ENCODE data around the gene COQ7. TPM values are rescaled to one million over a fixed set of nuclear protein-coding genes. Genes with fewer than 3 reads are reported as not detected.
A peak's percentile ranks its signal among the peaks of the same experiment; 100 is the strongest.

The COQ7 gene
- total and polyA plus RNA-seq, 8 donors, result 15.1 to 32.0 (median 28.5) TPM

DNA sequence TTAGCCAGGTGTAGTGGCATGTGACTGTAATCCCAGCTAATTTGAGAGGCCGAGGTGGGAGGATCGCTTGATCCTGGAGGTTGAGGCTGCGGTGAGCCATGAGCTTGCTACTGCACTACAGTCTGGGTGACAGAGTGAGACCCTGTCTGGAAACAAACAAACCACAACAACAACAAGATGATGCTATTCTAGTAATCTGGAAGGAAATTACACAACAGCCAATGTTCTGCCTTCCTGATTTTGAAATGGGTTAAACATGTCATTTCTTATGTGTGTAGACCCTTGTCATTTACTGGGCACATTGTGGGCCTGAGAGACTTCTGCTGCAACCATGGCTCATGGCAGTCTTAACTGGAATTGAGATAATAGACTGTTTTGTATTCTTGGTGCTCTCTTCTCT lies 5.9 kb downstream of the COQ7 start:
- H3K27me3 ChIP-seq, result no peaks in the 10 kb centered on the region
- peaks cover 0 to 22% of the 10 kb centered on the region in 2 donors for H3K4me1 ChIP-seq
- H3K4me3 ChIP-seq, result no peak overlapping the region
- ATAC-seq (no peak), DNase-seq (no peak)
- intact Hi-C loops (cut with DNase I), result no loop called here
- H3K36me3 ChIP-seq, result peaks cover 0 to 51% of the 10 kb centered on the region in 2 donors
- H3K27ac ChIP-seq, result peak overlapping the region in 1 of 2 donors; percentile 70
- H3K9me3 ChIP-seq, result no peaks in the 10 kb centered on the region
- TF ChIP-seq, protein P1, sequence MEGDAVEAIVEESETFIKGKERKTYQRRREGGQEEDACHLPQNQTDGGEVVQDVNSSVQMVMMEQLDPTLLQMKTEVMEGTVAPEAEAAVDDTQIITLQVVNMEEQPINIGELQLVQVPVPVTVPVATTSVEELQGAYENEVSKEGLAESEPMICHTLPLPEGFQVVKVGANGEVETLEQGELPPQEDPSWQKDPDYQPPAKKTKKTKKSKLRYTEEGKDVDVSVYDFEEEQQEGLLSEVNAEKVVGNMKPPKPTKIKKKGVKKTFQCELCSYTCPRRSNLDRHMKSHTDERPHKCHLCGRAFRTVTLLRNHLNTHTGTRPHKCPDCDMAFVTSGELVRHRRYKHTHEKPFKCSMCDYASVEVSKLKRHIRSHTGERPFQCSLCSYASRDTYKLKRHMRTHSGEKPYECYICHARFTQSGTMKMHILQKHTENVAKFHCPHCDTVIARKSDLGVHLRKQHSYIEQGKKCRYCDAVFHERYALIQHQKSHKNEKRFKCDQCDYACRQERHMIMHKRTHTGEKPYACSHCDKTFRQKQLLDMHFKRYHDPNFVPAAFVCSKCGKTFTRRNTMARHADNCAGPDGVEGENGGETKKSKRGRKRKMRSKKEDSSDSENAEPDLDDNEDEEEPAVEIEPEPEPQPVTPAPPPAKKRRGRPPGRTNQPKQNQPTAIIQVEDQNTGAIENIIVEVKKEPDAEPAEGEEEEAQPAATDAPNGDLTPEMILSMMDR (IDR thresholded peaks at IDR 0.05), result no peak

DNA sequence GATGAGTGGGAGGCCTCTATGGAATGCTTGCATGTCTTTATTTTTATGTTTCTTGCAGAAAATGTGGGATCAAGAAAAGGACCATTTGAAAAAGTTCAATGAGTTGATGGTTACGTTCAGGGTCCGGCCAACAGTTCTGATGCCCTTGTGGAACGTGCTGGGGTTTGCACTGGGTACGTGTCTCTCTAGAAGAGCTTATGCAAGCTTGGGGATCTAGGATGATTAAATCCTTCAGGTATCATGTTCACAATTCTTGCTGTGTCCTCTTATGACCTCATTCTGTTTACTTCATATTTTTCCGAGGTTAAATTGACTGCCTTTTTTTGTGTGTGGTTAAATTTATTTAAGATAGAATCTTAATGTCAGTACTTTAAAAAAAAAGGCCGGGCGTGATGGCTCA lies 6.4 kb downstream of the COQ7 start:
- DNase-seq (no peak), ATAC-seq (no peak)
- peak overlapping the region in 1 of 2 donors; percentile 70 for H3K27ac ChIP-seq
- peaks cover 0 to 56% of the 10 kb centered on the region in 2 donors for H3K36me3 ChIP-seq
- H3K9me3 ChIP-seq, result no peaks in the 10 kb centered on the region
- H3K4me1 ChIP-seq, result peaks cover 0 to 17% of the 10 kb centered on the region in 2 donors
- intact Hi-C loops (cut with DNase I), result no loop called here
- TF ChIP-seq, protein P1 (IDR thresholded peaks at IDR 0.05), result no peak
- no peak overlapping the region for H3K4me3 ChIP-seq
- no peaks in the 10 kb centered on the region for H3K27me3 ChIP-seq

DNA sequence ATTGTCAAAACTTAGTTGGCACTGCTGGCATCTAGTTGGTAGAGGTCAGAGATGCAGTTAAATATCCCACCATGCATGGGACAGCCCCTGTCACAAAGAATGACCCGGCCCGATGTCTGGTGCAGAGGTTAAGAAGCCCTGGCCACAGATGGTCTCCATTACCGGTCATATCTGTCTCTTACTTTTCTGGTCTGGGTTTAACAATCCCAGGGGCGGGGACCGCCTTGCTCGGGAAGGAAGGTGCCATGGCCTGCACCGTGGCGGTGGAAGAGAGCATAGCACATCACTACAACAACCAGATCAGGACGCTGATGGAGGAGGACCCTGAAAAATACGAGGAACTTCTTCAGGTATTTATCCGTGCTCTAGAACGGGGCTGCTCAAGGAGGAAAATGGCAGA lies 8.1 kb downstream of the COQ7 start:
- H3K27me3 ChIP-seq, result no peaks in the 10 kb centered on the region
- no peaks in the 10 kb centered on the region for H3K9me3 ChIP-seq
- ATAC-seq (no peak), DNase-seq (no peak)
- TF ChIP-seq, protein P1 (IDR thresholded peaks at IDR 0.05), result no peak
- H3K27ac ChIP-seq, result no peak overlapping the region
- peaks cover 0 to 14% of the 10 kb centered on the region in 2 donors for H3K4me1 ChIP-seq
- H3K4me3 ChIP-seq, result no peak overlapping the region
- peaks cover 0 to 69% of the 10 kb centered on the region in 2 donors for H3K36me3 ChIP-seq
- intact Hi-C loops (cut with DNase I), result no loop called here

DNA sequence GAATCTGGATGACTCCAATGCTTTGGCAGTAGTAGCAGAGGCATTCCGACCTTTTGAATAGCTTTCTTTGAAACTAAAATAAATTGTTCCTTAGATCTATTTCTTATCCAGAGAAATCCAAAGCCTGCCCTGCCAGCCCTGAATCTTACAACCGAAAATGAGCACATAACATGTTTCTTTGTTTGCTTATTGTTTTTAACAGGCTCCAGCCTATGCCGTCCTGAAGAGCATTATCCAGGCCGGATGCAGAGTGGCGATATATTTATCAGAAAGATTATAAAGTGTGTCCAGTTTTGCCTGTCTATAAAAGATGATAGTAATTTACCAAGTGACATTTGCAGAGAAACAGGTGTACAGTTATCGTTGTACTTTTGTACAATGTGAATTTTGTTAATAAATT lies 10.5 kb downstream of the COQ7 start:
- peaks cover 0 to 75% of the 10 kb centered on the region in 2 donors for H3K36me3 ChIP-seq
- DNase-seq, result no peak
- H3K4me3 ChIP-seq, result no peak overlapping the region
- peaks cover 0 to 9% of the 10 kb centered on the region in 2 donors for H3K4me1 ChIP-seq
- H3K27ac ChIP-seq, result no peak overlapping the region
- intact Hi-C loops (cut with DNase I), result no loop called here
- H3K27me3 ChIP-seq, result no peaks in the 10 kb centered on the region
- H3K9me3 ChIP-seq, result no peaks in the 10 kb centered on the region
- no peak for ATAC-seq
- TF ChIP-seq, protein P1 (IDR thresholded peaks at IDR 0.05), result no peak

DNA sequence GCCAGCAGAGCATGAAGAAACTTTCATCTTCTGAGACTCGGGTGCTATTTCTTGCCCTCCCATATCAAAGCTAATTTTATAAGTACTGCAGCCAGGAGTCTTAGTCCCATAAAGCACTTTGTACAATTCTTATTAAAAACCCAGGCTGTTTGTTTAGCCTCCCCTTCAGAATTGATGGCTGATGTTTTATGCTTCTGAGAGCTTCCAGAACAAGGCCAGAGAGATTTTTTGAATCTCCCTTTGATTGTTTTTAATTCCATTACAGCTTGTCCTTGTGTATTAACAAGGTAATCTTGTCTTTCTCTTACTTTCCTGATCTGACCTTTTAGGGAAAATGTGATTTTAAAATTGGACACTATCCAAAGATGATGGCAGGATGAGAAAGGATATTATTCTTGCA lies 16.3 kb downstream of the COQ7 start:
- DNase-seq (no peak), ATAC-seq (no peak)
- peaks cover 7 to 18% of the 10 kb centered on the region in 2 donors for H3K4me1 ChIP-seq
- TF ChIP-seq, protein P1 (IDR thresholded peaks at IDR 0.05), result no peak
- intact Hi-C loops (cut with DNase I), result loop anchor here in 1 of 2 donors (10.0 kb wide), 1 partner anchor 81 kb away; the partner anchor contains the start of gene SYT17
- H3K4me3 ChIP-seq, result no peak overlapping the region
- H3K36me3 ChIP-seq, result peaks cover 0 to 27% of the 10 kb centered on the region in 2 donors
- H3K27ac ChIP-seq, result no peak overlapping the region
- H3K9me3 ChIP-seq, result no peaks in the 10 kb centered on the region
- H3K27me3 ChIP-seq, result peaks cover 0 to 12% of the 10 kb centered on the region in 2 donors
